Testis (tissue), 3 donors: Measurements from ENCODE around the gene MMS19. TPM values are rescaled to one million over a fixed set of nuclear protein-coding genes. Genes with fewer than 3 reads are reported as not detected.

Source experiments
- DNase-seq: peaks from one replicate; pipeline ENCODE4 v3.0.0-alpha.2; 2019
- H3K27ac ChIP-seq, 2 donors: fragments of 200-600 bp; sonication (generic); one replicate each; pipeline ENCODE4 v1.5.1; 2019
- H3K27me3 ChIP-seq: fragments of 200-600 bp; sonication (generic); one replicate; pipeline ENCODE4 v1.5.1; 2019
- H3K36me3 ChIP-seq: fragments of 200-600 bp; sonication (generic); one replicate; pipeline ENCODE4 v1.5.1; 2017; ENCODE audit warnings: low read depth; ENCODE audit errors: missing control alignments
- H3K4me1 ChIP-seq: fragments of 200-600 bp; sonication (generic); one replicate; pipeline ENCODE4 v1.5.1; 2019
- H3K4me3 ChIP-seq, 2 donors: fragments of 200-600 bp; sonication (generic); one replicate each; pipeline ENCODE4 v1.5.1; 2017 to 2019
- H3K9me3 ChIP-seq: fragments of 200-600 bp; sonication (generic); one replicate; pipeline ENCODE4 v1.5.1; 2017
- POLR2A ChIP-seq: fragments of 450-650 bp; IDR thresholded peaks from one replicate; pipeline ENCODE4 v1.6.1; 2017; ENCODE audit warnings: antibody characterized with exemption, mild to moderate bottlenecking, moderate library complexity
- WGBS, 2 donors: methylation state at CpG; one replicate each; pipeline ENCODE4 v1.1.5; 2018; 5-methylcytosine and 5-hydroxymethylcytosine counted together
- intact Hi-C: fragments of 100-400 bp; cut with DNase I; formaldehyde crosslinking; loops from one replicate; pipeline ENCODE4 v1.15.1; 2023; ENCODE audit warnings: low total_unique reads
- polyA plus RNA-seq: library from polyadenylated mRNA; stranded (reverse); fragments of 350-450 nt; fragmentation: Illumina TruSeq; extraction: RNeasy Lipid Tissue Mini Kit (QIAGEN cat#74804); gene quantifications from one replicate; pipeline ENCODE4 v1.2.3, GENCODE V29; 2014; ENCODE audit warnings: low read depth, low replicate concordance; ENCODE audit not compliant: insufficient read depth
- small RNA-seq, 2 donors: library from RNA; depleted of rRNA; stranded (forward); fragments of <200 nt; gene quantifications; one replicate each; pipeline ENCODE3, GENCODE V24; 2016
- total RNA-seq, 2 donors: library from RNA; depleted of rRNA; stranded (reverse); fragments of >200 nt; gene quantifications; one replicate each; pipeline ENCODE4 v1.2.3, GENCODE V29; 2016
- TF ChIP-seq, protein P1 (sequence below), 3 experiments: fragments of 450-650 bp in 2 of 3; fragments of 200-600 bp in 1 of 3; sonication (generic) in 1 of 3; IDR thresholded peaks; one replicate each; pipeline ENCODE4 v1.5.1; 2016 to 2019; ENCODE audit warnings: antibody characterized with exemption in 3 of 3, mild to moderate bottlenecking in 2 of 3, moderate library complexity in 1 of 3

MMS19 gene
- total and polyA plus RNA-seq, 3 donors from 2014 or later, result 109 to 253 (median 206) TPM

DNA sequence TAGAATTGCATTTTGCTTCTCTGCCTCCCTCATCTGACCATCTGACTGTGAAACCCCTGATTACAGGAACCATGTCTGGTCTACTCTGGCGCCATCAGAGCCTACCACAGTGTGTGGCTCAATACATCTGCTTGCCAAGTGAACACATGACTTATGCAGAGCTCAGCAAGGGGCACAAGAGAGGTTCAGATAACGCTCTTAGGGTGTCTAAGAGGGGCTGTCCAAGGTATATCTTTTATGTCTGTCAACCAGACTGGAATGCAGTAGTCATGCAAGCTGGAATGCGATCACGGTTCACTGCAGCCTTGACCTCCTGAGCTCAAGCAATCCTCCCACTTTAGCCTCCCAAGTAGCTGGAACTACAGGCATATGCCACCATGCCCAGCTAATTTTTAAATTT is 86.8 kb downstream of the MMS19 start:
- Histone ChIP-seq H3K9me3 (no peaks in the 10 kb centered on the region), H3K27me3 (no peaks in the 10 kb centered on the region), H3K27ac (no peak overlapping the region), H3K4me1 (peaks cover 12% of the 10 kb centered on the region), H3K36me3 (no peaks in the 10 kb centered on the region), H3K4me3 (no peak overlapping the region)
- TF ChIP-seq, protein P1, sequence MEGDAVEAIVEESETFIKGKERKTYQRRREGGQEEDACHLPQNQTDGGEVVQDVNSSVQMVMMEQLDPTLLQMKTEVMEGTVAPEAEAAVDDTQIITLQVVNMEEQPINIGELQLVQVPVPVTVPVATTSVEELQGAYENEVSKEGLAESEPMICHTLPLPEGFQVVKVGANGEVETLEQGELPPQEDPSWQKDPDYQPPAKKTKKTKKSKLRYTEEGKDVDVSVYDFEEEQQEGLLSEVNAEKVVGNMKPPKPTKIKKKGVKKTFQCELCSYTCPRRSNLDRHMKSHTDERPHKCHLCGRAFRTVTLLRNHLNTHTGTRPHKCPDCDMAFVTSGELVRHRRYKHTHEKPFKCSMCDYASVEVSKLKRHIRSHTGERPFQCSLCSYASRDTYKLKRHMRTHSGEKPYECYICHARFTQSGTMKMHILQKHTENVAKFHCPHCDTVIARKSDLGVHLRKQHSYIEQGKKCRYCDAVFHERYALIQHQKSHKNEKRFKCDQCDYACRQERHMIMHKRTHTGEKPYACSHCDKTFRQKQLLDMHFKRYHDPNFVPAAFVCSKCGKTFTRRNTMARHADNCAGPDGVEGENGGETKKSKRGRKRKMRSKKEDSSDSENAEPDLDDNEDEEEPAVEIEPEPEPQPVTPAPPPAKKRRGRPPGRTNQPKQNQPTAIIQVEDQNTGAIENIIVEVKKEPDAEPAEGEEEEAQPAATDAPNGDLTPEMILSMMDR (IDR thresholded peaks at IDR 0.05), result no peak
- TF ChIP-seq POLR2A, result no peak
- intact Hi-C loops, result no loop called here
- DNase-seq, result no peak
- 46 to 57% methylated on average over 4 of the region's 4 CpGs for WGBS, 2 donors

DNA sequence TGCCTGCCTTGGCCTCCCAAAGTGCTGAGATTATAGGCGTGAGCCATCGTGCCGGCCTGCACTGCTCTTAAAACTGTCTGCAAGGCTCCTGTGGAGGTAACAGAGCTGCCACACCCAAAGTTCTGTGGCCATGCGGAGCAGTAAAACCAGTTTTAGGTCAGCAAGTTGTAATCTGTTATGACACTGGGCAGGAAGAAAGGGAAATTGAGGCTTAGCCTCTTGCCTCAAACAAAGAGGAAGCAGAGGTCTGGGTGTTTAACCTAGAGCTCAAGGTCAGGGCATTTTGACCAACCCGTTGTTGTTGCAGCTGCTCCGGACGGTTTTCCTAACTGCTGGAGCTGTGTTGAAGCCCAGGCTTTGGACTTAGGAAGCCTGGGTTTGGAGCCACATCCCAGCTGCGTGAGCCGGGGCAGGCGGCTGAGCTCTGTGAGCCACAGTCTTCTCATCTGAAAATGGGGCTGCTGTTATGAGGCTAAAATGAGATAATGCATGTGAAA is 89.7 kb downstream of the MMS19 start:
- H3K4me3 ChIP-seq, result no peak overlapping the region
- no peaks in the 10 kb centered on the region for H3K27me3 ChIP-seq
- TF ChIP-seq, protein P1 (IDR thresholded peaks at IDR 0.05), result no peak
- TF ChIP-seq POLR2A, result no peak
- no peak for DNase-seq
- 69 to 71% methylated on average over 8 to 10 of the region's 10 CpGs for WGBS, 2 donors
- H3K36me3 ChIP-seq, result no peaks in the 10 kb centered on the region
- H3K27ac ChIP-seq, result no peak overlapping the region
- intact Hi-C loops, result no loop called here
- H3K4me1 ChIP-seq, result peaks cover 12% of the 10 kb centered on the region
- no peaks in the 10 kb centered on the region for H3K9me3 ChIP-seq

Small RNAs within 50 kb of the gene (small RNA-seq; reads per million reads assigned to genes)
- gene RF00019, result 0 reads per million in 2 donors

Other genes starting within 250 kb of the MMS19 start
- gene ARHGAP19, start 205.8 kb downstream of the MMS19 start, total RNA-seq, result 10 to 100 TPM; 50.0 to 54.6 TPM
- 40.5 TPM for gene ARHGAP19, start 205.8 kb downstream of the MMS19 start, polyA plus RNA-seq
- 10 to 100 TPM; 22.1 to 29.9 TPM for gene FRAT1, start 179.2 kb downstream of the MMS19 start, total RNA-seq
- 9.7 TPM for gene FRAT1, start 179.2 kb downstream of the MMS19 start, polyA plus RNA-seq
- gene FRAT2, start 163.7 kb downstream of the MMS19 start, total RNA-seq, result 10 to 100 TPM; 35.7 to 37.0 TPM
- gene FRAT2, start 163.7 kb downstream of the MMS19 start, polyA plus RNA-seq, result 18.8 TPM
- 10 to 100 TPM; 53.5 to 54.6 TPM for gene RRP12, start 97.1 kb downstream of the MMS19 start, total RNA-seq
- gene RRP12, start 97.1 kb downstream of the MMS19 start, polyA plus RNA-seq, result 38.1 TPM
- 100 to 1,000 TPM; 244 to 279 TPM for gene PGAM1, start 72.2 kb downstream of the MMS19 start, total RNA-seq
- gene PGAM1, start 72.2 kb downstream of the MMS19 start, polyA plus RNA-seq, result 238 TPM
- 10 to 100 TPM; 24.5 to 27.9 TPM for gene EXOSC1, start 52.4 kb downstream of the MMS19 start, total RNA-seq
- 31.4 TPM for gene EXOSC1, start 52.4 kb downstream of the MMS19 start, polyA plus RNA-seq
- gene ZDHHC16, start 52.2 kb downstream of the MMS19 start, total RNA-seq, result 10 to 100 TPM; 42.8 to 58.0 TPM
- gene ZDHHC16, start 52.2 kb downstream of the MMS19 start, polyA plus RNA-seq, result 40.5 TPM
- 100 to 1,000 TPM; 111 to 143 TPM for gene UBTD1, start 502 bp upstream of the MMS19 start, total RNA-seq
- gene UBTD1, start 502 bp upstream of the MMS19 start, polyA plus RNA-seq, result 74.1 TPM
- gene ANKRD2, start 74.4 kb upstream of the MMS19 start, total RNA-seq, result 1 to 10 TPM in 1 of 2 donors, under 1 TPM in 1; 0.43 to 1.9 TPM
- 3.5 TPM for gene ANKRD2, start 74.4 kb upstream of the MMS19 start, polyA plus RNA-seq
- under 1 TPM; 0.25 to 0.55 TPM for gene HOGA1, start 86.0 kb upstream of the MMS19 start, total RNA-seq
- gene HOGA1, start 86.0 kb upstream of the MMS19 start, polyA plus RNA-seq, result 1.5 TPM
- gene C10orf62, start 91.3 kb upstream of the MMS19 start, total RNA-seq, result 100 to 1,000 TPM; 108 to 373 TPM
- 304 TPM for gene C10orf62, start 91.3 kb upstream of the MMS19 start, polyA plus RNA-seq
- gene MORN4, start 135.1 kb upstream of the MMS19 start, total RNA-seq, result 1 to 10 TPM; 7.1 to 7.5 TPM
- gene MORN4, start 135.1 kb upstream of the MMS19 start, polyA plus RNA-seq, result 23.3 TPM
- gene PI4K2A, start 142.2 kb upstream of the MMS19 start, total RNA-seq, result 10 to 100 TPM; 27.4 to 31.0 TPM
- gene PI4K2A, start 142.2 kb upstream of the MMS19 start, polyA plus RNA-seq, result 24.2 TPM
- 10 to 100 TPM; 23.0 to 28.3 TPM for gene AVPI1, start 188.8 kb upstream of the MMS19 start, total RNA-seq
- gene AVPI1, start 188.8 kb upstream of the MMS19 start, polyA plus RNA-seq, result 26.4 TPM
- gene MARVELD1, start 215.3 kb upstream of the MMS19 start, total RNA-seq, result 10 to 100 TPM in 1 of 2 donors, 1 to 10 TPM in 1; 8.7 to 13.6 TPM
- 21.9 TPM for gene MARVELD1, start 215.3 kb upstream of the MMS19 start, polyA plus RNA-seq
- gene ZFYVE27, start 238.7 kb upstream of the MMS19 start, total RNA-seq, result 10 to 100 TPM; 64.8 to 66.4 TPM
- gene ZFYVE27, start 238.7 kb upstream of the MMS19 start, polyA plus RNA-seq, result 38.4 TPM